Keratinocyte (primary cell): Measurements from ENCODE around the gene GGACT.

Experiments
- CTCF ChIP-seq, 3 experiments: IDR thresholded peaks in 1 of 3; conservative IDR thresholded peaks in 1 of 3; optimal IDR thresholded peaks in 1 of 3; 2 replicates in 2 of 3; 3 replicates in 1 of 3; pipeline versions ENCODE3 to v1.5.1; 2011; ENCODE audit warnings: low read length in 3 of 3, mild to moderate bottlenecking in 3 of 3, moderate library complexity in 2 of 3, control low read depth in 1 of 3, inconsistent platforms in 1 of 3; ENCODE audit not compliant: insufficient read depth in 2 of 3; ENCODE audit errors: extremely low read depth in 1 of 3
- EZH2 ChIP-seq: IDR thresholded peaks from one replicate; pipeline ENCODE4 v1.6.1; 2012; ENCODE audit warnings: inconsistent platforms, mild to moderate bottlenecking, low read length, moderate library complexity

GRCh38 chr13:100506600-100507422, 81.8 kb downstream of the GGACT start:
- TF ChIP-seq CTCF (optimal IDR thresholded peaks at IDR 0.05 in 1 of 3, IDR thresholded peaks at IDR 0.05 in 1 of 3, conservative IDR thresholded peaks at IDR 0.05 in 1 of 3; ENCODE audit: extremely low read depth in 1 of 3, insufficient read depth in 2 of 3, low read length in 3 of 3) (no peak), EZH2 (no peak)
